C4-2B (cell line): ENCODE data around the gene ZNF555.

Experiments
- H3K27ac ChIP-seq: fragments of 450-650 bp; 2 replicates; pipeline ENCODE4 v1.5.1; 2017
- CTCF ChIP-seq: fragments of 450-650 bp; conservative IDR thresholded peaks from 2 replicates; pipeline ENCODE4 v1.5.1; 2017; ENCODE audit warnings: mild to moderate bottlenecking
- ZFX ChIP-seq: fragments of 450-650 bp; IDR thresholded peaks from 2 replicates; pipeline ENCODE4 v1.6.1; 2017

ZNF555 gene

GRCh38 chr19:2804156-2805004, 36.9 kb upstream of the ZNF555 start:
- TF ChIP-seq CTCF, result no peak
- no peak for TF ChIP-seq ZFX

GRCh38 chr19:2805261-2805900, 35.9 kb upstream of the ZNF555 start:
- TF ChIP-seq ZFX (no peak), CTCF (no peak)
- H3K27ac ChIP-seq, result no peak overlapping the region

More at GRCh38 chr19:2804156-2805004, 36.9 kb upstream of the ZNF555 start:
- no peak overlapping the region for H3K27ac ChIP-seq

- no peak overlapping the region for H3K27ac ChIP-seq
- TF ChIP-seq CTCF, result no peak
- TF ChIP-seq ZFX, result no peak
Observed at GRCh38 chr19:2805991-2806649, 35.2 kb upstream of the ZNF555 start.

- TF ChIP-seq ZFX (no peak), CTCF (no peak)
- no peak overlapping the region for H3K27ac ChIP-seq
Observed at GRCh38 chr19:2806736-2807378, 34.4 kb upstream of the ZNF555 start.

- H3K27ac ChIP-seq, result no peak overlapping the region
- TF ChIP-seq ZFX, result no peak
Observed at GRCh38 chr19:2807379-2808128, 33.7 kb upstream of the ZNF555 start.

- no peak overlapping the region for H3K27ac ChIP-seq
- TF ChIP-seq ZFX (no peak), CTCF (no peak)
Observed at GRCh38 chr19:2808129-2808941, 32.9 kb upstream of the ZNF555 start.
